ENCODE results near the gene GPRIN1.

DNA sequence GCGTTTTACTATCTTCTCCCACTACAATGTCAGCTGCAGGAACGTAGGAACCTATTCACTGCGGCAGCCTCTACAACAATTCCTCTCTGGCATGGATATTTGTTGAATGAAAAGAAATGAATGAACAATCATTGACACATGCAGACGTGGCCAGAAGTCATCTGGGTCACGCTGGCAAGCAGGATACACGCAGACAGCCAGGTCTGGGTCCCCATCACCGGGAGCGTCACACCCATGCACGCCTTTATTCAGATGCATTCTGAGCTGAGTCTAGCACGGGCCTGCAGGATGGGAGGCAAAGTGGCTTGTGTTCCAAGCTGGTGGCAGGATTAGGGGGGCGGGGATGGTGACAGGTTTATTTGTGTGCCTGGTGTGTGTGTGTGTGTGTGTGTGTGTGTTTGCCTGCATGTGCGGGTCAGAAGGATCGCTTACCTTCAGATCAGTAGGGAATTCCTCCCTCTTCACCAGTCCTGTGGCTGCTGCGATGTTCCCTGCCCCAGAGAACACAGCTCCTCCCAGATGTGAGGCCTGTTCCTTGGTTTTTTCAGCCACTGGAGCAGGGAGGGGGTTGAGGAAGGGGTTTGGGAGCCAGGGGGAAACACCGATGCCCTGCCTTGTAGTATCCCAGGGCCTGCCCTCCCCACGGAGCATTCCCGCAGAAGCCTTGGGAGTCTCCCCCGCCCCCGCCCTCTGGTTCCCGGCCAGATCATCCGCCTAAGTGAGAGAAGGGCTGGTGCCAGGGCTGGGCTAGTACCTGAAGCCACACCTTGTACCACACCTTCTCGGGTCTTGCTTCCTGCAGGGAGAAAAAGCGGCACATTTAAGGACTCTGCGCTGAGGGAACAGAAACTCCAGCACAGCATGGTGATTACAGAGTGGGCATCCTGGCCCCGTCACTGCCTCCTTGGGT, 16.3 kb upstream of the GPRIN1 start:
- TF ChIP-seq, protein P1, sequence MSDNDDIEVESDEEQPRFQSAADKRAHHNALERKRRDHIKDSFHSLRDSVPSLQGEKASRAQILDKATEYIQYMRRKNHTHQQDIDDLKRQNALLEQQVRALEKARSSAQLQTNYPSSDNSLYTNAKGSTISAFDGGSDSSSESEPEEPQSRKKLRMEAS (IDR thresholded peaks at IDR 0.05): peak; percentile 34; the same call in 1 of the 2 replicates
- TF ChIP-seq RAD21 (IDR thresholded peaks at IDR 0.05; ENCODE audit: low read depth) (no peak), NFIC (IDR thresholded peaks at IDR 0.05) (no peak), CREB1 (IDR thresholded peaks at IDR 0.05; ENCODE audit: low read depth) (no peak), YY1 (IDR thresholded peaks at IDR 0.05; ENCODE audit: low read depth) (no peak), EP300 (IDR thresholded peaks at IDR 0.05; ENCODE audit: borderline replicate concordance) (no peak), TAF1 (IDR thresholded peaks at IDR 0.05; ENCODE audit: low read depth) (no peak), TEAD4 (IDR thresholded peaks at IDR 0.05) (no peak), CEBPB (IDR thresholded peaks at IDR 0.05) (no peak), TCF12 (IDR thresholded peaks at IDR 0.05; ENCODE audit: low read depth) (no peak)
- TF ChIP-seq, protein P2, sequence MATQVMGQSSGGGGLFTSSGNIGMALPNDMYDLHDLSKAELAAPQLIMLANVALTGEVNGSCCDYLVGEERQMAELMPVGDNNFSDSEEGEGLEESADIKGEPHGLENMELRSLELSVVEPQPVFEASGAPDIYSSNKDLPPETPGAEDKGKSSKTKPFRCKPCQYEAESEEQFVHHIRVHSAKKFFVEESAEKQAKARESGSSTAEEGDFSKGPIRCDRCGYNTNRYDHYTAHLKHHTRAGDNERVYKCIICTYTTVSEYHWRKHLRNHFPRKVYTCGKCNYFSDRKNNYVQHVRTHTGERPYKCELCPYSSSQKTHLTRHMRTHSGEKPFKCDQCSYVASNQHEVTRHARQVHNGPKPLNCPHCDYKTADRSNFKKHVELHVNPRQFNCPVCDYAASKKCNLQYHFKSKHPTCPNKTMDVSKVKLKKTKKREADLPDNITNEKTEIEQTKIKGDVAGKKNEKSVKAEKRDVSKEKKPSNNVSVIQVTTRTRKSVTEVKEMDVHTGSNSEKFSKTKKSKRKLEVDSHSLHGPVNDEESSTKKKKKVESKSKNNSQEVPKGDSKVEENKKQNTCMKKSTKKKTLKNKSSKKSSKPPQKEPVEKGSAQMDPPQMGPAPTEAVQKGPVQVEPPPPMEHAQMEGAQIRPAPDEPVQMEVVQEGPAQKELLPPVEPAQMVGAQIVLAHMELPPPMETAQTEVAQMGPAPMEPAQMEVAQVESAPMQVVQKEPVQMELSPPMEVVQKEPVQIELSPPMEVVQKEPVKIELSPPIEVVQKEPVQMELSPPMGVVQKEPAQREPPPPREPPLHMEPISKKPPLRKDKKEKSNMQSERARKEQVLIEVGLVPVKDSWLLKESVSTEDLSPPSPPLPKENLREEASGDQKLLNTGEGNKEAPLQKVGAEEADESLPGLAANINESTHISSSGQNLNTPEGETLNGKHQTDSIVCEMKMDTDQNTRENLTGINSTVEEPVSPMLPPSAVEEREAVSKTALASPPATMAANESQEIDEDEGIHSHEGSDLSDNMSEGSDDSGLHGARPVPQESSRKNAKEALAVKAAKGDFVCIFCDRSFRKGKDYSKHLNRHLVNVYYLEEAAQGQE (IDR thresholded peaks at IDR 0.05; ENCODE audit: low read depth): no peak
- TF ChIP-seq, protein P3, sequence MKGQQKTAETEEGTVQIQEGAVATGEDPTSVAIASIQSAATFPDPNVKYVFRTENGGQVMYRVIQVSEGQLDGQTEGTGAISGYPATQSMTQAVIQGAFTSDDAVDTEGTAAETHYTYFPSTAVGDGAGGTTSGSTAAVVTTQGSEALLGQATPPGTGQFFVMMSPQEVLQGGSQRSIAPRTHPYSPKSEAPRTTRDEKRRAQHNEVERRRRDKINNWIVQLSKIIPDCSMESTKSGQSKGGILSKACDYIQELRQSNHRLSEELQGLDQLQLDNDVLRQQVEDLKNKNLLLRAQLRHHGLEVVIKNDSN (IDR thresholded peaks at IDR 0.05): no peak

All from Ishikawa (cell line).